GM18505 (cell line): ENCODE measurements around the gene UBE2E2.

ENCODE experiments used
- ATAC-seq: cut with Tn5 transposase; IDR thresholded peaks from one replicate; pipeline ENCODE4 v1.9.1; 2021; ENCODE audit not compliant: unreplicated experiment
- POLR2A ChIP-seq: IDR thresholded peaks from 4 replicates; pipeline ENCODE4 v1.6.1; 2011; ENCODE audit warnings: borderline replicate concordance; ENCODE audit not compliant: insufficient read depth, insufficient read length; ENCODE audit errors: extremely low read depth

Gene UBE2E2

DNA sequence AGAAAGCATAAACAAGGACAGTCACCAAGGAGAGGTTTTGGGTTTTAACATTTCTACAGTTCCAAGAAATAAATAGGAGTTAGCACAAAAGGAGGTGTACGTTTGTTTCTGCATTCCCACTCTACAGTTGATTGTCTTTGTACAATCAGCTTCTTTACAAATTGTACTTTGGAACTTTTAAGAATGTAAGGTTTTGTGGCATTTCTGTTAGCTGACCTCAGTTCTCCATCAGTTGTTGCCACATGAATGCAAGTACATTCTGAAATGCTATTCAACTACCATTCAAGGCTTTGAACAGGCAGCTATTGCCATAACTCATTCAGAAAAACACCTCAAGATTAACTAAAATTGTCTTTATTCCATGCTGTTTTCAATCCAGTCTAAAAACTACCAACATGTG lies 349.4 kb downstream of the UBE2E2 start:
- no peak for ATAC-seq
- no peak for TF ChIP-seq POLR2A

DNA sequence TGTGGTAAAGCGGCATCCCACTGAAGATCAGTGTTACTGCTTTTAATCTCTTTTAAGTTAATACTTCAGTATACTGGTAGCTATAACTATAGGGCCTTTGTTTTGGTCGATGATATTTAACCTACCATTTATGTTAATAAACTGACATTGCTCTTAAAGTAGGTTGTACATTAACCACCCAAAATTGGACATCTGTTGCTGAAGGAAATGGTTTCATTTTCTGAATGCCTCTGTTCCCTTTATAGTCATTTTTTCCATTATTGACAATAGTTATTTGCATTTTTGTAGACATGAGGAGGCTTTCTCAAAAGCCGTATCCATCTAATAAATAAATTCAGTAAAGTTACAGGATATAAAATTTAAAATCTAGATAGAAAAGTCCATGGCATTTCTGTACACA lies 350.2 kb downstream of the UBE2E2 start:
- ATAC-seq, result no peak
- TF ChIP-seq POLR2A, result no peak

DNA sequence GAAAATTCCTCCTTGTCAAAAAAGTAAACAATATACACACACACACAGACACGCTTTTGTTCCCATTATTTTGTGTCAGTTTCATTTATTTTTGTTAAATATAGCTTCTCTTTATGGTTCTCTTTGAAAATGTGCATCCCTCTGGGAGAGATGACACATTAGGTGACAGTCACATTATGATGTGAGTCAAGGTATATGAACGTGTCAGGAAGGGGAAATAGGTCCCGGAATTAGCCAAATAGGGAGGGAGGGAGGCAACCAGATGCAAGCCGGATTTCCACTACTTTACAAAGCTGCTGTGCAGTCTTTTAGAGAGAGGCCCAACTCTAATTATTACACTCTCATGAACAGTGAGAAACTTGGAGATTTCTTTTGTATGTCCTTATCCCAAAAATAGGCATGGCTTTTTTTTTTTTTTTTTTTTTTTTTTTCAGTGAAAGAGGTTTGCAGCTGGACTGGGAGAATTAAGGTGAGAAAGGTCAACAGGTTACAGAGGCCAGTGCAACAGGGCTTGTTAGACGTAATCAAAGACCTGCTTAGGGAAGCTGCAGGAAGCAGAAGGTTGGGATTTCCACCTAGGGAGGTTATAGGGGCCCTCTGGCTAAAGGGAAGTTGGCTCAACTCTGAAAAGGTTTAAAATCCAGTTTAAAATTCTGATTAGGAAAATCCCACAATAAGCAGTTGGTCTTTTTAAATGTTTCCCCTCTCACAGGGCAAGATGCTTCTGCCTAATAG lies 362.1 kb downstream of the UBE2E2 start:
- ATAC-seq, result no peak
- no peak for TF ChIP-seq POLR2A

DNA sequence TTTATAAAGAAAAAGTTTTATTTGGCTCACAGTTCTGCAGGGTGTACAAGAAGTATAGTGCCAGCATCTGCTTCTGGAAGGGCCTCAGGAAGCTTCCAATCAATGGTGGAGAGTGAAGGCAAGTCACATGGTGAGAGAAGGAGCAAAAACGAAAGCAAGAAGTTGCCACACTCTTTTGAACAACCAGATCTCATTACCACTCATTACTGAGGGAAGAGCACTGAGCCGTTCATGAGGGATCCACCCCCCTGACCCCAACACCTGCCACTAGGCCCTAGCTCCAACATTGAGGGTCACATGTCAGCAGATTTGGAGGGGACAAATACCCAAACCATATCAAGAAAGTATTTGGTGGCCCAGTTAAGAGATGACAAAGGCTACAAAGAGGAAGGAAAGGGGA lies 363.4 kb downstream of the UBE2E2 start:
- ATAC-seq, result no peak

DNA sequence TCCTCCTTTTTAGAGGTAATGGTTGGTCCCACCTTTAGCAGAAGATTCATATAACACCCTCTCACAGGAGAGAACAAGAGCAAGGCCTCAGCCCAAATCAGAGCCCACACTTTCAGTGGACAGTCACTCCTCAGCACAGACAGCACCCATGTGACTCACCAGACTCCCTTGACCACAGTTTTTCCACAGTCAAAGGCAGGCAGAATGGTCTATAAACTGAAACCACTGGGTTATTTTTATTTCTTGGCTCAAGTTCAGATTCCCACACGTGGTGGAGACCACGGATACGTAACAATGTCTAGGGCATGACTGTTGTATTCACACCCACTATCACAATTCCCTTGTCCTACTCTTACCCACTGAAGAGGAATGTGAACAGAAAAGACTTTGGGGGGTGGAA lies 364.8 kb downstream of the UBE2E2 start:
- no peak for TF ChIP-seq POLR2A
- no peak for ATAC-seq

More for the DNA sequence above, 363.4 kb downstream of the UBE2E2 start:
- TF ChIP-seq POLR2A, result no peak

DNA sequence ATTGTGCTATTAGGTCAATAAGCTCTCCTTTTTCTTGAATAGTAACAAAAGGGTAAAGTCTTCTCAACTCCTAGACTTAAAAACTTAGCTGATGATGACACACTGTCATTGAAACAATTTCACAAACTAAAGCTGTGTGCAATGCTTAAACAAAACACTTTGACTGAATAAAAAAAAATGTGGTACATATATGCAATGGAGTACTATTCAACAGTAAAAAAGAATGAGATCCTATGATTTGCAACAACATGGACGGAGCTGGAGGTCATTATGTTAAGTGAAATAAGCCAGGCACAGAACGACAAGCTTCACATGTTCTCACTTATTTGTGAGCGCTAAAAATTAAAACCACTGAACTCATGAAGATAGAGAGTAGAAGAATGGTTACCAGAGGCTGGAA lies 370.7 kb downstream of the UBE2E2 start:
- ATAC-seq, result no peak
- TF ChIP-seq POLR2A, result no peak

DNA sequence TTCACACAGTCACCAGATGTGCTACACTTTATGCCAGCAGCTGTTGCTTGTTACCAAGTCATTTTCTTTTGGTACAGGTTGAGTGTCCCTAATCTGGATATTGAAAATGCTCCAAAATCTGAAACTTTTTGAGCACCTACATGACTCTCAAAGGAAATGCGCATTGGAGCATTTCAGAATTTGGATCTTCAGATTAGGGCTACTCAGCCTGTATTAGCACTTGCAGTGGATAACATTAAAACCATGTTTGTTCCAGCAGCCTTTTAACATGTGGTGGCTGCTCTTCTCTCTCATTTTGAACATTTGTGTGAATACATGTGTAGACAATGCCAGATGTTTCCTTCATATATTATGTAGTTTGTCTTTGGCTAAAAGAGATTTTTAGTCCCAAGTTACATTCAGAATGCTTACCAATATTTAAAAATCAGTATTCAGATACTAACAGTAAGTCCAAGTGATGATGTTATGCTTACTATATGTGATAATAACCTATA lies 371.7 kb downstream of the UBE2E2 start:
- TF ChIP-seq POLR2A, result no peak

DNA sequence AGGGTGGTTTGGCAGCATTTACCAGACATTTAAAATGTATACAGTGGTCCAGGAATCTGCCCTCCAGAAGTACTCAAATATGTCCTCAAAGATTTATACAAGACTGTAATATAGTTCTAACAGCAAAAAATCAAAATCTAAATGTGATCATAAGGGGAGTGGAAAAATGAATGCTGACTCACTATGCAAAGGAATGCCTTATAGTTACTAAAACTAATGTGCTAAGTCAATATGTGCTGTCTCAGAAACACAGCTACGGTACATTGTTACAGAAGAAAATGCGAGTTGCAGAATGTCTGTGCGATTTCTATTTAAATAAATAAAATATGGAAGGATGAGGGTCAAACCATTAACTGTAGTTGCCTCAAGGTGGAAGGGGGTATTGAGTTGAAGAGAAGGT lies 372.6 kb downstream of the UBE2E2 start:
- ATAC-seq, result no peak
- no peak for TF ChIP-seq POLR2A

More for the DNA sequence above, 371.7 kb downstream of the UBE2E2 start:
- no peak for ATAC-seq

DNA sequence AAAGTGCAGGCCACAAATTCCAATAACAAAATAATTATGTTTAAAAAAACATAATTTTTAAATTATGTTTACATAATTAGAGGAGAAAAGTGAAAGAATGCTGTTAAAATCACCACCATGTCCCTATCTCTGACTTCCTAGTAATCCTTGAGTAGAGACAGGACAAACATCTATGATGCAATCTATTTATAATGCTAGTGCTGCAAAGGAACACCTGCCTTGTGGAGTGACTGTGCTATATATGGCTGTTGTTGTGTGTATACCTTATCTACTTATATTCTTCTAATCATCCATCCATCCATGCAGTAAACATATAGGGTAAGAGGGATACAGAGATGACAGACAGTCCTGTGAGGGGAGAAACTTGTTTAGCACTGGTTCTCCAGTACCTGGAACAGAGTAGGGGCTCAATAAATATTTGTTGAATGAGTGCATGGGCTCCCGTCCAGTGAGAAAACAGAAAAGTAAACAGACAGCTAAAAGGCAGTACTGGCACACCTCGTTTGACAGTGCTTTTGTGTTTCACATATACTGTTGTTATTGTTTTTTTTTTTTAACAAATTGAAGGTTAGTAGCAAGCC lies 373.3 kb downstream of the UBE2E2 start:
- no peak for TF ChIP-seq POLR2A
- no peak for ATAC-seq

DNA sequence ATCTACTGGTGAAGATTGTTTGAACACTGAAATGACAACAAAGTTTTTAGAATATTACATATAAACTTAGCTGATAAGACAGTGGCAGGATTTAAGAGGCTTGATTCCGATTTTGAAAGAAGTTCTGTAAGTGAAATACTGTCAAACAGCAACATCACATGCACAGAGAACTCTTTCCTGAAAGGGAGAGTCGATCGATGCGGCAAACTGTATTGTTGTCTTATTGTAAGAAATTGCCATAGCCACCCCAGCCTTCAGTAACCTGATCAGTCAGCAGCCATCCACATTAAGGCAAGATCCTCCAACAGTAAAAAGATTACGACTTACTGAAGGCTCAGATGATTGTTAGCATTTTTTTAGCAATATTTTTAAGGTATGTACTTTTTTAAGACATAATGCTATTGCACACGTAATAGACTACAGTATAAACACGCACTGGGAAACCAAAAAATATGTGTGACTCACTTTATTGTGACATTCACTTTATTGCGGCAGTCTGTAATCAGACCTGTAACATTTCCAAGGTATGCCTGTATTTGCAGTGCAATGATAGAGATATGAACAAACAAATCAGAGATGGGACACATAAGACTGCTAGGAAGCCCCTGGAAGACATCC lies 377.1 kb downstream of the UBE2E2 start:
- TF ChIP-seq POLR2A, result no peak
- no peak for ATAC-seq

DNA sequence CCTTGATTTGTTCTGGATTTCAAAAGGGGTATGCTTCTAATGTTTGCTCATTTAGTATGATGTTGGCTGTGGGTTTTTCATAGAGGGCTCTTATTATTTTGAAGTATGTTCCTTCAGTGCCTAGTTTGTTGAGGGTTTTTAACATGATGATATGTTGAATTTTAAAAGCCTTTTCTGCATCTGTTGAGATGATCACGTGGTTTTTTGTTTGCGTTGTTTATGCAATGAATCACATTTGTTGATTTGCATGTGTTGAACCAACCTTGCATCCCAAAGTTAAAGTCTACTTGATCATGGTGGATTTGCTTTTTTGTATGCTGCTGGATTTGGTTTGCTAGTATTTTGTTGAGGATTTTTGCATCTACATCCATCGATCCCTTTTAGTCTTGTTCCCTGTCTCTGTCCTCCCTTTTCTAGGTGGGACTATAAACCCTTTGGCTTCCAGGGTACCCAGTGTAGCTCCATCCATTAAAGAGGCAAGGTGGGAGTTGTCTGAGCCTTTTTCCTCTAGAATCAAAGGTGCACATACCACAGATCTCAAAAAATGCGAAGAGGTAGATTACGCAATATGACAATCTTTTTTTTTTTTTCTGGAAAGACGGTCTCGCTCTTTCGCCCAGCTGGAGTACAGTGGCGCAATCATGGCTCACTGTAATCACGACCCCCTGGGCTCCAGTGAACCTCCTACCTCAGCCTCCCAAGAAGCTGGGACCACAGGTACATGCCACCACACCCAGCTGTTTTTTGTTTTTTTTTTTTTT lies 381.0 kb downstream of the UBE2E2 start:
- TF ChIP-seq POLR2A, result no peak
- ATAC-seq, result no peak

DNA sequence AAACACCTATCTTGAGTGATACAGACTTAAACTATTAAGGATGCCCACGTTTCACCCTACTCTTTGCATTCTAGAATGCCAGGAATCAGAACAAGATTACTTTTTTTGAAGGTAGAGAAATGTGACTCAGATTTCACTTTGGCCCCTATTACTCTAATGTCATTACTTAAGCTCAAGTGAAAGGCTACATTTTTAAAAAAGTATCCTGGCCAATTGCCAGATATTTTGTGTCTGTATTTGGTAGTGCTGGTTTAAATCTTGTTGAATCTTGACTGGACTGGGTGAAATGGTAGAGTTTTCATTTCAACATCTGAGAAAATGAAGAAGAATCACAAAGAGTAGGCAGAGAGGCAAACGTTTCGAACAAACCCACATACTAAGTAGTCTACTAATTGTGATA lies 384.4 kb downstream of the UBE2E2 start:
- ATAC-seq, result no peak

DNA sequence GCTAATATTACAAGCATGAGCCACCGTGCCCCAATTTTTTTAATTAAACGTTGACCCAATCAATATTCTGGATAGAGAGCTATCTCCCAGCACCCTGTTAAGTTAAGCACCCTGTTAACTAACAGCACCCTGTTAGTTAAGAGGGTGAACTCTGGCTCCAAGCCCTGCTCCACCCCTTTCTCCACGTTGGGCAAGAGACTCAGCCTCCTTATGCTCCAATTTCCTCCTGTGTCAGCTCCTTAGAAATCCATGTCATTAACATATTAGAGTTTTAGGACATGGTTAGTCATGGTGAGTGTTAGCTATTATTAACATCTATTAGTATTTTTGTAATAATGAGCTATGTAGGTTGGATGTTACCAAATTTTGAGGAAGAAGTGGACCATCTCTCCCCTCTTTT lies 385.4 kb downstream of the UBE2E2 start:
- TF ChIP-seq POLR2A, result no peak
- no peak for ATAC-seq

More for the DNA sequence above, 384.4 kb downstream of the UBE2E2 start:
- TF ChIP-seq POLR2A, result no peak
